Measurements from ENCODE around the gene EPN3.

GRCh38 chr17:50499270-50499669 lies 33.3 kb upstream of the EPN3 start:
- TF ChIP-seq EZH2 (IDR thresholded peaks at IDR 0.05; ENCODE audit: low read depth, unreplicated experiment) (no peak), EZH2phosphoT487 (IDR thresholded peaks at IDR 0.05; ENCODE audit: unreplicated experiment) (no peak)
- TF ChIP-seq, protein P1, sequence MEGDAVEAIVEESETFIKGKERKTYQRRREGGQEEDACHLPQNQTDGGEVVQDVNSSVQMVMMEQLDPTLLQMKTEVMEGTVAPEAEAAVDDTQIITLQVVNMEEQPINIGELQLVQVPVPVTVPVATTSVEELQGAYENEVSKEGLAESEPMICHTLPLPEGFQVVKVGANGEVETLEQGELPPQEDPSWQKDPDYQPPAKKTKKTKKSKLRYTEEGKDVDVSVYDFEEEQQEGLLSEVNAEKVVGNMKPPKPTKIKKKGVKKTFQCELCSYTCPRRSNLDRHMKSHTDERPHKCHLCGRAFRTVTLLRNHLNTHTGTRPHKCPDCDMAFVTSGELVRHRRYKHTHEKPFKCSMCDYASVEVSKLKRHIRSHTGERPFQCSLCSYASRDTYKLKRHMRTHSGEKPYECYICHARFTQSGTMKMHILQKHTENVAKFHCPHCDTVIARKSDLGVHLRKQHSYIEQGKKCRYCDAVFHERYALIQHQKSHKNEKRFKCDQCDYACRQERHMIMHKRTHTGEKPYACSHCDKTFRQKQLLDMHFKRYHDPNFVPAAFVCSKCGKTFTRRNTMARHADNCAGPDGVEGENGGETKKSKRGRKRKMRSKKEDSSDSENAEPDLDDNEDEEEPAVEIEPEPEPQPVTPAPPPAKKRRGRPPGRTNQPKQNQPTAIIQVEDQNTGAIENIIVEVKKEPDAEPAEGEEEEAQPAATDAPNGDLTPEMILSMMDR (conservative IDR thresholded peaks at IDR 0.05; ENCODE audit: low read depth in 2 of 2): no peak
